NB4 (cell line): ENCODE measurements around the gene UTF1.

ENCODE experiments used
- DNase-seq: peaks from one replicate; pipeline ENCODE4 v3.0.0; 2010; ENCODE audit warnings: low read depth
- H3K4me3 ChIP-seq: one replicate; pipeline ENCODE4 v1.5.1; 2011; ENCODE audit warnings: mild to moderate bottlenecking, low read depth, low read length, moderate library complexity
- MAX ChIP-seq: IDR thresholded peaks from 2 replicates; pipeline ENCODE4 v1.6.1; 2011; ENCODE audit warnings: low read depth, low read length
- MYC ChIP-seq: IDR thresholded peaks from 2 replicates; pipeline ENCODE4 v1.6.1; 2011; ENCODE audit warnings: low read depth, low read length
- POLR2A ChIP-seq: IDR thresholded peaks from 2 replicates; pipeline ENCODE4 v1.6.1; 2011; ENCODE audit warnings: mild to moderate bottlenecking; ENCODE audit not compliant: insufficient read length; ENCODE audit errors: extremely low read depth
- TF ChIP-seq, protein P1 (sequence below): IDR thresholded peaks from one replicate; pipeline ENCODE4 v1.5.1; 2012; ENCODE audit warnings: low read depth, low read length

UTF1 gene

DNA sequence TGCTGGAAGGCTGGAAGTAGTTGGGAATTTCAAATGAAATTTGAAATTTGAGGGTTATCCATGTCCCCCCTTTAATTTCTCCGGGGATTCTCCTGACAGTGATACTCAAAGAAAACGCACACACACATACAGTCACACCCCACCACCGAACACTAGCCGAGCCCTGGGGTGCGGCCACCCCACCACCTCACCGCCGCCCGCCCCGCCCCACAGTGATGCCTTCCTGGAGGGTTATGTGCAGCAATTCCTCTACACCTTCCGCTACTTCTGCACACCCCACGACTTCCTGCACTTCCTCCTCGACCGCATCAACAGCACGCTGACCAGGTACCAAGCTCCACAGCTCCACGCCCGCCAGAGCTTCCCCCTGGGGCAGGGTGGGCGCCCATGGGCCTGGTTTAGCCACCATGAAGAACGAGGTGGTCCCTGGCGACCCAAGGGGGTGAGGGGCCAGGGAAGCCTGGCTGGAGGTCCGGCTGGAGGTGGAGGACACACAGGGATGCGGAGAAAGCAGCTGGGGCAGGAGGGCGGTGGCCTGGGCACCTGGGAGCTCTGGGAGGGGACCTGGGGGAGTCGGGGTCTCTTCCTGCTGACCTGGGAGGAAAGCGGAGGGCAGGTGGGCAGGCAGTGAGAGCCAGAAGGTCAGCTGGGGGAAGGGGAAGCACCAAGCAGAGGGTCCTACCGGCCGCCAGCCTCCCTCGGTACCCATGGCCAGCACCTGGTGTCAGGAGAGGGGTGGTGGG is 19.4 kb upstream of the UTF1 start:
- TF ChIP-seq POLR2A (no peak), MYC (no peak), MAX (no peak)
- TF ChIP-seq, protein P1, sequence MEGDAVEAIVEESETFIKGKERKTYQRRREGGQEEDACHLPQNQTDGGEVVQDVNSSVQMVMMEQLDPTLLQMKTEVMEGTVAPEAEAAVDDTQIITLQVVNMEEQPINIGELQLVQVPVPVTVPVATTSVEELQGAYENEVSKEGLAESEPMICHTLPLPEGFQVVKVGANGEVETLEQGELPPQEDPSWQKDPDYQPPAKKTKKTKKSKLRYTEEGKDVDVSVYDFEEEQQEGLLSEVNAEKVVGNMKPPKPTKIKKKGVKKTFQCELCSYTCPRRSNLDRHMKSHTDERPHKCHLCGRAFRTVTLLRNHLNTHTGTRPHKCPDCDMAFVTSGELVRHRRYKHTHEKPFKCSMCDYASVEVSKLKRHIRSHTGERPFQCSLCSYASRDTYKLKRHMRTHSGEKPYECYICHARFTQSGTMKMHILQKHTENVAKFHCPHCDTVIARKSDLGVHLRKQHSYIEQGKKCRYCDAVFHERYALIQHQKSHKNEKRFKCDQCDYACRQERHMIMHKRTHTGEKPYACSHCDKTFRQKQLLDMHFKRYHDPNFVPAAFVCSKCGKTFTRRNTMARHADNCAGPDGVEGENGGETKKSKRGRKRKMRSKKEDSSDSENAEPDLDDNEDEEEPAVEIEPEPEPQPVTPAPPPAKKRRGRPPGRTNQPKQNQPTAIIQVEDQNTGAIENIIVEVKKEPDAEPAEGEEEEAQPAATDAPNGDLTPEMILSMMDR = no peak
- no peak overlapping the region for H3K4me3 ChIP-seq
- no peak for DNase-seq

DNA sequence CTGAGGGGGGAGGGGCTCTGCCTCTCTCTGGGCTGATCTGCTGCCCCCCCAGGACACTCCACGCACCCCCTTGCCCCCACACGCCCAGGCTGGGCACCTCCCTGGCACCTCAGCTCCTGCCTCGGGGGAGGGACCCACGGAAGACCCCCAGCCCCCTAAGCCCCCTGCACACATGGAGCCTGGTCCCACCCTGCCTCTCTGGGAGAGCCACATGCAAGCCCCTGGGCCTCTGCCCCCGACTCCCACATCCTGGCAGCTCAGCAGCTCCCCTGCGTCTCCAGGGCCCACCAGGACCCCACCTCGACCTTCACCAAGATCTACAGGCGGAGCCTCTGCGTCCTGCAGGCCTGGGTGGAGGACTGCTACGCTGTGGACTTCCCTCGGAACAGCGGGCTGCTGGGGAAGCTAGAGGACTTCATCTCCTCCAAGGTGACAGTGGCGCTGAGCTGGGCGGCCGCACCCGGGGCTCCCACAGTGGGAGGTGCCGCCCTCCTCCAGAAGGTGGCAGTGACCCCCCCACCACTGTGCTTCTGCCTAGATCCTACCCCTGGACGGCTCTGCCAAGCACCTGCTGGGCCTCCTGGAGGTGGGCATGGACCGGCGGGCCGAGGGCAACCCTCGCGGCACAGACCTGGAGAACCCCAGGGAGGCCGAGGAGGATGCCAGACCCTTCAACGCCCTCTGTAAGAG is 18.7 kb upstream of the UTF1 start:
- TF ChIP-seq MYC (no peak), POLR2A (no peak), MAX (no peak)

GRCh38 chr10:133211959-133212852 is 17.8 kb upstream of the UTF1 start:
- DNase-seq = no peak
- no peak overlapping the region for H3K4me3 ChIP-seq
- no peak for TF ChIP-seq MAX
- TF ChIP-seq MYC = no peak
- TF ChIP-seq POLR2A = no peak
- TF ChIP-seq, protein P1 = no peak

More for the DNA sequence above, 18.7 kb upstream of the UTF1 start:
- H3K4me3 ChIP-seq = no peak overlapping the region
- no peak for DNase-seq

GRCh38 chr10:133212853-133213494 is 17.0 kb upstream of the UTF1 start:
- TF ChIP-seq POLR2A (no peak), MAX (no peak), MYC (no peak)
- TF ChIP-seq, protein P1 = no peak
- H3K4me3 ChIP-seq = no peak overlapping the region
- no peak for DNase-seq

DNA sequence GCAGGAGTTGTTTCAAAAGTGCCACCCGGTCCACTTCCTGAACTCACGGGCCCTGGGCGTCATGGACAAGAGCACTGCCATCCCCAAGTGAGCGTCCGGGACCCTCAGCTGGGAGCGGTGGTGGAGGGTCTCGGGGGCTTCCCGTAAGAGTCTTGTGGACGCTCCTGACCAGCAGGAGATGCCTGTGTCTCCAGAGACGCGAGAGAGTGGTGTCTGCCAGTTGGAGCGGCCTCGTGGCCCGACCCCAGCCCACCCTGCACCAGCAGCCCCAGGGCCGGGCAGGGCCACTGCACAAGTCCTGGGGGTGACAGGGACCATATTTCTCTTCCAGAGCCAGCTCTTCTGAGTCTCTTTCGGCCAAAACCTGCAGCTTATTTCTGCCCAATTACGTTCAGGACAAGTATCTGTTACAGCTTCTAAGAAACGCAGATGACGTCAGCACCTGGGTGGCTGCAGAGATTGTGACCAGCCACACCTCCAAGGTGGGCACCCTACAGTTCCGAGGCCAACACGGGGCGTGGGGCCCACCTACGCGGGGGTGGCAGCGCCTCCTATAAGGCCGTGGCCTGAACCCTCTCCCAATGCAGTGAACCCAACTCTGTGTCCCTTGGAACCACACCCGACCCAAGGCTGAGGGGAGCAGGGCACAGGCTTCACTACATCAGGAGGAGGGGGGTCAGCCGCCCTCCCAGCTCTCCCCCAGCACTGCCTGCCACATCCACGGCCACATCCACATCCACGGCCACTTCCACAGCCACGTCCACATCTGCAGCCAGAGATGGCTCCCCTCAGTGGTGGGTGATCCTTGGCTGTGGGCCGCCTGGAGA is 16.2 kb upstream of the UTF1 start:
- TF ChIP-seq POLR2A (no peak), MAX (no peak), MYC (no peak)
- TF ChIP-seq, protein P1 = no peak
- H3K4me3 ChIP-seq = no peak overlapping the region
- DNase-seq = no peak
